GM12891 (cell line): ENCODE measurements around the gene MTARC1.

ENCODE experiments used
- PAX5 ChIP-seq: IDR thresholded peaks from 2 replicates; pipeline ENCODE4 v1.6.1; 2011; ENCODE audit warnings: low read length, moderate library complexity, mild to moderate bottlenecking; ENCODE audit not compliant: insufficient read depth, severe bottlenecking
- POLR2A ChIP-seq: IDR thresholded peaks from 2 replicates; pipeline ENCODE4 v1.6.1; 2011; ENCODE audit warnings: low read depth, low read length, control low read depth
- POLR2AphosphoS5 ChIP-seq: IDR thresholded peaks from 2 replicates; pipeline ENCODE4 v1.6.1; 2011; ENCODE audit warnings: low read depth, low read length, control low read depth
- SPI1 ChIP-seq: IDR thresholded peaks from 2 replicates; pipeline ENCODE4 v1.6.1; 2011; ENCODE audit warnings: low read depth, low read length, control low read depth
- TAF1 ChIP-seq: IDR thresholded peaks from 2 replicates; pipeline ENCODE4 v1.6.1; 2011; ENCODE audit warnings: low read depth, low read length, control low read depth

GRCh38 chr1:220785166-220786056 is 1.3 kb upstream of the MTARC1 start:
- TF ChIP-seq POLR2AphosphoS5, result no peak
- TF ChIP-seq POLR2A, result no peak
- TF ChIP-seq PAX5, result no peak
- TF ChIP-seq TAF1, result no peak
- no peak for TF ChIP-seq SPI1
